AG10803 (cell line): ENCODE data around the gene BOLL.
"Not testable (repeated sequence)": the region's sequence is repeated elsewhere in the genome, so short reads cannot be mapped to it uniquely, and the experiment has no call there.

Experiments used
- DNase-seq: peaks from one replicate; pipeline ENCODE4 v3.0.0; 2010; ENCODE audit warnings: low read depth
- H3K4me3 ChIP-seq: 2 replicates; pipeline ENCODE4 v1.5.1; 2011; ENCODE audit warnings: mild to moderate bottlenecking, low read length, control low read depth
- TF ChIP-seq, protein P1 (sequence below): conservative IDR thresholded peaks from 2 replicates; pipeline ENCODE4 v1.5.1; 2011; ENCODE audit warnings: mild to moderate bottlenecking, low read length, control low read depth, inconsistent platforms

Gene BOLL

GRCh38 chr2:197705121-197705911 lies 79.8 kb downstream of the BOLL start, which contains the start of gene MARS2:
Gene MARS2 (plus strand): TSS chr2:197705369. CDS start chr2:197705406, 37 bp downstream.
- peak within 1 kb of the TSS; percentile 88 for H3K4me3 ChIP-seq
- TF ChIP-seq, protein P1, sequence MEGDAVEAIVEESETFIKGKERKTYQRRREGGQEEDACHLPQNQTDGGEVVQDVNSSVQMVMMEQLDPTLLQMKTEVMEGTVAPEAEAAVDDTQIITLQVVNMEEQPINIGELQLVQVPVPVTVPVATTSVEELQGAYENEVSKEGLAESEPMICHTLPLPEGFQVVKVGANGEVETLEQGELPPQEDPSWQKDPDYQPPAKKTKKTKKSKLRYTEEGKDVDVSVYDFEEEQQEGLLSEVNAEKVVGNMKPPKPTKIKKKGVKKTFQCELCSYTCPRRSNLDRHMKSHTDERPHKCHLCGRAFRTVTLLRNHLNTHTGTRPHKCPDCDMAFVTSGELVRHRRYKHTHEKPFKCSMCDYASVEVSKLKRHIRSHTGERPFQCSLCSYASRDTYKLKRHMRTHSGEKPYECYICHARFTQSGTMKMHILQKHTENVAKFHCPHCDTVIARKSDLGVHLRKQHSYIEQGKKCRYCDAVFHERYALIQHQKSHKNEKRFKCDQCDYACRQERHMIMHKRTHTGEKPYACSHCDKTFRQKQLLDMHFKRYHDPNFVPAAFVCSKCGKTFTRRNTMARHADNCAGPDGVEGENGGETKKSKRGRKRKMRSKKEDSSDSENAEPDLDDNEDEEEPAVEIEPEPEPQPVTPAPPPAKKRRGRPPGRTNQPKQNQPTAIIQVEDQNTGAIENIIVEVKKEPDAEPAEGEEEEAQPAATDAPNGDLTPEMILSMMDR = no peak
- DNase-seq = peak; percentile 90

DNA sequence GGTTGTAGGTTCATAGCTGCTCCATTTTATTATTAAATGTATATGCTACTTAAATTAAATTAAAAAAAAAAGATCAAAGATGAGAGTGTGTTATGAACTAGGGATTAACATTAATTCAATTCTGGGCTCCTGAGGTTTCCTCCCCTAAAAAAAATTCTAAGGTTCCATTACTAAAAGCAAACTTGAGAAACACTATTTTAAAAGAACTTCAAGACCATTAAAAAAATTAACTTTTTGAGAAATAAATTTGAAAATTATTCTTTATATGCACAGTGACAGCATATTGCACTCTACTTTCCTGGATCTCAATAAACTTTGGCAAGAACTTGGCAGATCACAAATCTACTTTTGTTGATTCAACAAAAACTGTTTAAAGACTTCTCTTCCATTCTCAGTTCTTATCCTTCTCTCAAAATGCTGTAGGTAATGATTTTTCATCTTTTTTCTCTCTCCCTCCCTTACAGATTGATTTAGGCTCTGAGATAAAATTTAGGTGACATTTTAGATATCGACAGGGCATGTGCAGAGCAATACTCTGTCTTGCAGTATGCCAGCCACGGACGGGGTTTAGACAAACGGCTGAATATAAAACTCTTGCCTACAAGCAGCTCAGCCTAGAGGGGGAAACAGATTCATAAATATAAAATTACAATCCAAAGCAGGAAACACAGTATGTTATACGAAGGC lies 80.5 kb downstream of the BOLL start:
- H3K4me3 ChIP-seq = peak overlapping the region; percentile 63
- TF ChIP-seq, protein P1 = no peak
- DNase-seq = no peak

DNA sequence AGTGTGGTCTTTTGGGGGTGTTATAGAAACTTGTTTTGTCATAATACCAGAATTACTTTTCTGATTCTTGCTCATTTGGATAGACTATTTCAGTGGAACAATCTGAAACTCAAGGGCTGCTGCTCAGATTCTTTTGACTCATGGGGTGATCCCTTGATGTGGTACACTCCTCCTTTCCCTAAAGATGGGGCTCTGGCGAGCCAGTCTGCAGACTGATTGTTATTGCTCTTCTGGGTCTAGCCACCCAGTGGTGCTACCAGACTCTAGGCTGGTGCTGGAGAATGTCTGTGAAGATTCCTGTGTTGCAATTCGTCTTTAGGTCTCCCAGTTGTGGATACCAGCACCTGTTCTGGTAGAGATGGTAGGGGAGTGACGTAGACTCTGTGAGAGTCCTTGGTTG lies 84.2 kb downstream of the BOLL start:
- TF ChIP-seq, protein P1 = no peak
- DNase-seq = no peak
- H3K4me3 ChIP-seq = no peak overlapping the region

- not testable (repeated sequence) for H3K4me3 ChIP-seq, DNase-seq
Observed at GRCh38 chr2:197699724-197700123, 85.4 kb downstream of the BOLL start.

GRCh38 chr2:197696571-197696970 lies 88.5 kb downstream of the BOLL start:
- H3K4me3 ChIP-seq, DNase-seq: not testable (repeated sequence)

GRCh38 chr2:197695971-197696370 lies 89.1 kb downstream of the BOLL start:
- not testable (repeated sequence) for H3K4me3 ChIP-seq, DNase-seq

DNA sequence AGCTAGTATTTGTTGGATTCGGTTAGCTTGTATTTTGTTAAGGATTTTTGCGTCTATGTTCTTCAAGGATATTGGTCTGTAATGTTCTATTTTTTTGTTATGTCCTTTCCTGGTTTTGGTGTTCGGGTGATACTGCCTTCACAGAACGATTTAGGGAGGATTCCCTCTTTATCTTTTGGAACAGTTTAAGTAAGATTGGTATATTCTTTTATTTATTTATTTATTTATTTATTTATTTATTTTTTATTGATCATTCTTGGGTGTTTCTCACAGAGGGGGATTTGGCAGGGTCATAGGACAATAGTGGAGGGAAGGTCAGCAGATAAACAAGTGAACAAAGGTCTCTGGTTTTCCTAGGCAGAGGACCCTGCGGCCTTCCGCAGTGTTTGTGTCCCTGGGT lies 89.9 kb downstream of the BOLL start:
- not testable (repeated sequence) for H3K4me3 ChIP-seq, DNase-seq

GRCh38 chr2:197677483-197677882 lies 107.6 kb downstream of the BOLL start:
- peak; percentile 42 for DNase-seq
- TF ChIP-seq, protein P1 = no peak
- H3K4me3 ChIP-seq = no peak overlapping the region

DNA sequence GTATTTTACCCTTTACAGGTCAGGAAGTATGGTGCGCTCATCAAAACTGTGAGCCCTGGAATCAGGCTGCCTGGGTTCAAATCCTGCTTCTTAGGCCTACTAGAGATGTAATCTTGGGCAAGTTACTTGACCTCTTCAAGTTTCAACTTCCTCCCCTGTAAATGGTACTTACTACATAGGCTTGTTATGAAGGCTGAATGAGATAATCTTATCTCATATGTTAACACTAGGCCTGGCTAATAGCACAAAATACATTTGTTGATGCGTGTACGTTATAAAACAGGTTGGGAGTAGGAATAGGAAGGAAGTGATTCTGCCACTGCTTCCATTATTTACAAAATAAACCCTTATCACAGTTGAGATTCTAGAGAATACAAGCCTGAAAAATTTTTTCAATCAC lies 108.1 kb downstream of the BOLL start:
- no peak for DNase-seq
- TF ChIP-seq, protein P1 = no peak
- no peak overlapping the region for H3K4me3 ChIP-seq
